Dermis blood vessel endothelial cell (primary cell): Measurements from ENCODE around the gene OR13C5. TPM values are rescaled to one million over a fixed set of nuclear protein-coding genes. Genes with fewer than 3 reads are reported as not detected.

Experiments used
- total RNA-seq: library from RNA; depleted of rRNA; stranded (reverse); fragments of >200 nt; gene quantifications from 2 replicates; pipeline ENCODE4 v1.2.3, GENCODE V29; 2014

The OR13C5 gene
- total RNA-seq, 1 donor from 2014 or later, result not detected

Other genes with a start within 250 kb of the OR13C5 start
- not detected in 2 replicates for gene OR13F1, start 95.2 kb downstream of the OR13C5 start, total RNA-seq
- not detected in 2 replicates for gene OR13C4, start 72.2 kb downstream of the OR13C5 start, total RNA-seq
- not detected in 2 replicates for gene OR13C3, start 62.6 kb downstream of the OR13C5 start, total RNA-seq
- not detected in 2 replicates for gene OR13C8, start 30.2 kb downstream of the OR13C5 start, total RNA-seq
- not detected in 2 replicates for gene OR13C2, start 6.2 kb upstream of the OR13C5 start, total RNA-seq
- gene OR13C9, start 18.8 kb upstream of the OR13C5 start, total RNA-seq, result not detected in 2 replicates
- not detected in 2 replicates for gene OR13D1, start 95.1 kb upstream of the OR13C5 start, total RNA-seq
- 44.0 and 52.1 TPM in 2 replicates for gene NIPSNAP3A, start 148.3 kb upstream of the OR13C5 start, total RNA-seq
- 0.19 and 0.85 TPM in 2 replicates for gene NIPSNAP3B, start 164.7 kb upstream of the OR13C5 start, total RNA-seq